CD8-positive, alpha-beta memory T cell (primary cell): ENCODE results near the gene SCAF8. TPM values are rescaled to one million over a fixed set of nuclear protein-coding genes. Genes with fewer than 3 reads are reported as not detected.
A peak's percentile ranks its signal among the peaks of the same experiment; 100 is the strongest.

Experiments used
- CTCF ChIA-PET: fragments of 350-600 bp; sonication (Branson Sonifier 250); formaldehyde crosslinking; loops from one replicate; lab custom pipeline; 2021; ENCODE audit warnings: antibody characterized with exemption; lab: Charles Lee
- POLR2A ChIA-PET: fragments of 350-600 bp; sonication (Branson Sonifier 250); formaldehyde crosslinking; loops from one replicate; lab custom pipeline; 2021; ENCODE audit warnings: antibody characterized with exemption; lab: Charles Lee
- DNase-seq, 5 donors: peaks; one replicate each; pipeline versions ENCODE4 v3.0.0 to v3.0.0-alpha.2; 2020 to 2022; ENCODE audit warnings: mixed read lengths in 1 of 5
- H3K27ac ChIP-seq: one replicate; pipeline ENCODE4 v1.7.0; 2013; ENCODE audit warnings: low read depth, mild to moderate bottlenecking, low read length, moderate library complexity
- H3K27me3 ChIP-seq: 2 replicates; pipeline ENCODE4 v1.7.0; 2013; ENCODE audit warnings: low read length, mild to moderate bottlenecking; ENCODE audit not compliant: insufficient read depth, poor library complexity, severe bottlenecking
- H3K36me3 ChIP-seq: 2 replicates; pipeline ENCODE4 v1.7.0; 2013; ENCODE audit warnings: mild to moderate bottlenecking, low read length, moderate library complexity; ENCODE audit not compliant: insufficient read depth
- H3K4me1 ChIP-seq: 2 replicates; pipeline ENCODE4 v1.7.0; 2013; ENCODE audit warnings: mild to moderate bottlenecking, low read length, moderate library complexity; ENCODE audit not compliant: insufficient read depth
- H3K4me3 ChIP-seq: 2 replicates; pipeline ENCODE4 v1.7.0; 2013; ENCODE audit warnings: mild to moderate bottlenecking, low read length
- H3K9me3 ChIP-seq: 2 replicates; pipeline ENCODE4 v1.7.0; 2013; ENCODE audit warnings: mild to moderate bottlenecking, low read length
- H3K27ac Mint-ChIP-seq, 8 donors: one replicate each; pipeline ENCODE4 v1.8.0; 2020 to 2021; ENCODE audit warnings: mixed read lengths in 8 of 8, mild to moderate bottlenecking in 6 of 8, inconsistent platforms in 3 of 8, moderate library complexity in 3 of 8
- H3K27me3 Mint-ChIP-seq, 2 donors: one replicate each; pipeline ENCODE4 v1.8.0; 2020 to 2021; ENCODE audit warnings: mixed read lengths in 2 of 2, mild to moderate bottlenecking in 1 of 2, moderate library complexity in 1 of 2
- H3K36me3 Mint-ChIP-seq, 3 donors: one replicate each; pipeline ENCODE4 v1.8.0; 2020 to 2021; ENCODE audit warnings: mixed read lengths in 3 of 3, inconsistent platforms in 1 of 3, mild to moderate bottlenecking in 1 of 3
- H3K4me1 Mint-ChIP-seq, 3 donors: one replicate each; pipeline ENCODE4 v1.8.0; 2020 to 2021; ENCODE audit warnings: mixed read lengths in 3 of 3, inconsistent platforms in 1 of 3, mild to moderate bottlenecking in 1 of 3
- H3K4me3 Mint-ChIP-seq, 7 donors: one replicate each; pipeline ENCODE4 v1.8.0; 2020 to 2021; ENCODE audit warnings: mixed read lengths in 7 of 7, mild to moderate bottlenecking in 6 of 7, moderate library complexity in 4 of 7, inconsistent platforms in 2 of 7
- H3K9me3 Mint-ChIP-seq, 5 donors: one replicate each; pipeline ENCODE4 v1.8.0; 2020 to 2022; ENCODE audit warnings: mixed read lengths in 5 of 5, mild to moderate bottlenecking in 3 of 5, moderate library complexity in 2 of 5, inconsistent platforms in 1 of 5
- polyA plus RNA-seq: library from polyadenylated mRNA; unstranded; fragments of 300-500 nt; fragmentation: Illumina TruSeq; gene quantifications from one replicate; pipeline ENCODE4 v1.2.3, GENCODE V29; 2021
- total RNA-seq, 2 experiments: library from RNA; stranded (reverse); gene quantifications; one replicate each; pipeline ENCODE4 v1.2.3, GENCODE V29; 2021

The SCAF8 gene
- total and polyA plus RNA-seq, 3 experiments from 2014 or later, result 16.2 to 39.8 (median 37.1) TPM

GRCh38 chr6:154842833-154843232 lies 109.6 kb downstream of the SCAF8 start:
- peaks cover 0 to 23% (median 8%) of the 10 kb centered on the region in 3 donors for H3K36me3 Mint-ChIP-seq
- no peak overlapping the region for H3K27ac Mint-ChIP-seq
- Histone ChIP-seq H3K4me3 (no peak overlapping the region), H3K4me1 (no peaks in the 10 kb centered on the region), H3K9me3 (no peaks in the 10 kb centered on the region), H3K36me3 (no peaks in the 10 kb centered on the region), H3K27me3 (no peaks in the 10 kb centered on the region), H3K27ac (no peak overlapping the region)
- no peaks in the 10 kb centered on the region for H3K27me3 Mint-ChIP-seq
- ChIA-PET CTCF (no interaction called here), POLR2A (interaction anchor here (0.7 kb wide), 1 partner anchor 1552 kb away, joined by 4 read pairs; no protein-coding TSS in a partner anchor)
- no peak overlapping the region for H3K4me3 Mint-ChIP-seq
- DNase-seq, result no peak
- H3K4me1 Mint-ChIP-seq, result peaks cover 39 to 64% (median 56%) of the 10 kb centered on the region in 3 donors
- no peaks in the 10 kb centered on the region for H3K9me3 Mint-ChIP-seq

GRCh38 chr6:154847318-154847717 lies 114.1 kb downstream of the SCAF8 start:
- no peak overlapping the region for H3K4me3 ChIP-seq
- no peak overlapping the region for H3K27ac ChIP-seq
- H3K9me3 ChIP-seq, result no peaks in the 10 kb centered on the region
- CTCF ChIA-PET, result no interaction called here
- POLR2A ChIA-PET, result no interaction called here
- H3K4me3 Mint-ChIP-seq, result no peak overlapping the region
- no peaks in the 10 kb centered on the region for H3K27me3 ChIP-seq
- H3K4me1 ChIP-seq, result no peaks in the 10 kb centered on the region
- H3K36me3 ChIP-seq, result no peaks in the 10 kb centered on the region
- H3K27ac Mint-ChIP-seq, result no peak overlapping the region
- DNase-seq, result no peak
- peaks cover 46 to 76% (median 68%) of the 10 kb centered on the region in 3 donors for H3K4me1 Mint-ChIP-seq
- no peaks in the 10 kb centered on the region for H3K27me3 Mint-ChIP-seq
- no peaks in the 10 kb centered on the region for H3K9me3 Mint-ChIP-seq
- peaks cover 5 to 37% (median 16%) of the 10 kb centered on the region in 3 donors for H3K36me3 Mint-ChIP-seq

DNA sequence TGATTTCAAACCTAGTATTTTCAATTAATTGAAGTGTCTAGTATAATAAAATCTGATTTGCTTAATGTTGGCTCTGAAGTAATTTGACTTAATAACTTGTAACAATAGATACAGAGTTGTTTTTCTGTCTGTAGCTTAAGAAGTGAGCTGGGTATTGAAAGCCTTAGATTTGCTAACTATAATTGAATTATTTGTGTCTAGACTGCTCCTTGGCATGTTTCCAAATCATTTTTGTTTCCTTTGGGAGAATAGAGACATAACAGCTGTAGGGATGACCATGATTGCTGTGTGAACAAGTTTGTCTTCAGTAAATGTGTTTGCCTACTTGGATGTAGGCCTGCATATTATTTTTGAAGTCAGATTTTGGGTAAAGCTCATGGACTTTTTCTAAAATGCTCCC lies 115.4 kb downstream of the SCAF8 start:
- Mint-ChIP-seq H3K36me3 (peaks cover 5 to 44% (median 20%) of the 10 kb centered on the region in 3 donors), H3K4me1 (peaks cover 40 to 73% (median 63%) of the 10 kb centered on the region in 3 donors), H3K27ac (peak overlapping the region in 1 of 8 donors; percentile 2), H3K27me3 (no peaks in the 10 kb centered on the region), H3K9me3 (no peaks in the 10 kb centered on the region), H3K4me3 (no peak overlapping the region)
- no peaks in the 10 kb centered on the region for H3K9me3 ChIP-seq
- H3K36me3 ChIP-seq, result no peaks in the 10 kb centered on the region
- H3K4me1 ChIP-seq, result no peaks in the 10 kb centered on the region
- no peak overlapping the region for H3K4me3 ChIP-seq
- ChIA-PET CTCF (no interaction called here), POLR2A (no interaction called here)
- DNase-seq, result no peak
- H3K27ac ChIP-seq, result no peak overlapping the region
- H3K27me3 ChIP-seq, result no peaks in the 10 kb centered on the region

DNA sequence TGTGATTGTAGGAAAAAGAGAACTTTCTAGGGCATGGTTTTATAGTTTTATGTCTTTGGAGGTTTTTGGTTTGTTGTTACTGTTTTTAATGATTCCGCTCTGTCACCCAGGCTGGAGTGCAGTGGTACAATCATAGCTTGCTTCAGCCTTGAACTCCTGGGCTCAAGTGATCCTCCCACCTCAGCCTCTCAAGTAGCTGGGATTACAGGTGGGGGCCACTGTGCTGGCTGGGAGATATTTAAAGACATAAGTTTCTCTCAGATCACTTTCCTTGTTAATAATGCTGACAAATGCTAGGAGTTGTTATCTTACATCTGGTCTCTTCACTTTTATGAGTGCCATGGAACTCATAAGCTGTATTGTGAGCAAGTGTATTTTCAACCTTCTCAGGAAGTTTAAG lies 116.3 kb downstream of the SCAF8 start:
- Histone ChIP-seq H3K27me3 (no peaks in the 10 kb centered on the region), H3K27ac (no peak overlapping the region), H3K4me3 (no peak overlapping the region), H3K4me1 (no peaks in the 10 kb centered on the region), H3K9me3 (no peaks in the 10 kb centered on the region), H3K36me3 (no peaks in the 10 kb centered on the region)
- Mint-ChIP-seq H3K27me3 (no peaks in the 10 kb centered on the region), H3K36me3 (peaks cover 5 to 47% (median 20%) of the 10 kb centered on the region in 3 donors), H3K4me1 (peaks cover 35 to 72% (median 62%) of the 10 kb centered on the region in 3 donors), H3K27ac (peak overlapping the region in 1 of 8 donors; percentile 22), H3K9me3 (no peaks in the 10 kb centered on the region), H3K4me3 (no peak overlapping the region)
- DNase-seq, result no peak
- CTCF ChIA-PET, result no interaction called here
- POLR2A ChIA-PET, result no interaction called here

GRCh38 chr6:154852687-154853086 lies 119.5 kb downstream of the SCAF8 start:
- no peaks in the 10 kb centered on the region for H3K27me3 ChIP-seq
- no peak overlapping the region for H3K4me3 Mint-ChIP-seq
- H3K27ac Mint-ChIP-seq, result no peak overlapping the region
- H3K36me3 Mint-ChIP-seq, result peaks cover 5 to 43% (median 20%) of the 10 kb centered on the region in 3 donors
- no peaks in the 10 kb centered on the region for H3K36me3 ChIP-seq
- ChIA-PET POLR2A (no interaction called here), CTCF (no interaction called here)
- no peaks in the 10 kb centered on the region for H3K27me3 Mint-ChIP-seq
- DNase-seq, result no peak
- no peak overlapping the region for H3K4me3 ChIP-seq
- no peak overlapping the region for H3K27ac ChIP-seq
- peaks cover 24 to 48% (median 46%) of the 10 kb centered on the region in 3 donors for H3K4me1 Mint-ChIP-seq
- H3K9me3 ChIP-seq, result no peaks in the 10 kb centered on the region
- H3K4me1 ChIP-seq, result no peaks in the 10 kb centered on the region
- H3K9me3 Mint-ChIP-seq, result no peaks in the 10 kb centered on the region

DNA sequence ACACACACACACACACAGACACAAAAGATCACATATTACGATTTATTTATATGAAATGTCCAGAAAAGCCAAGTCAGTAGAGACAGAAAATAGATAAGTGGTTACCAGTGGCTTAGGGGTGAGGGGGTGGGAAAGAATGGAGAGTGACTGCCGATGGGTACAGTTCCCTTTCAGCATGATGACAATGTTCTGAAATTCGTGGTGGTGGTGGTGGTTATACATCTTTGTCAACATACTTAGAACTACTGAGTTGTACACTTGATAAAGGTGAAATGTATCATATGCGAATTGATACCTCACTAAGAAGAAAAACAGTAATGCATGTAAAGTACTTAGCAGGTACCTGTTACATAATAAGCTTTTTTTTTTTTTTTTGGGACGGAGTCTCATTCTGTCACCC lies 124.3 kb downstream of the SCAF8 start:
- no peak overlapping the region for H3K4me3 ChIP-seq
- H3K27ac Mint-ChIP-seq, result no peak overlapping the region
- ChIA-PET POLR2A (no interaction called here), CTCF (no interaction called here)
- no peaks in the 10 kb centered on the region for H3K27me3 Mint-ChIP-seq
- no peaks in the 10 kb centered on the region for H3K9me3 Mint-ChIP-seq
- no peak overlapping the region for H3K27ac ChIP-seq
- H3K36me3 Mint-ChIP-seq, result peaks cover 0 to 31% (median 12%) of the 10 kb centered on the region in 3 donors
- no peaks in the 10 kb centered on the region for H3K9me3 ChIP-seq
- no peak overlapping the region for H3K4me3 Mint-ChIP-seq
- H3K4me1 ChIP-seq, result no peaks in the 10 kb centered on the region
- no peaks in the 10 kb centered on the region for H3K27me3 ChIP-seq
- no peaks in the 10 kb centered on the region for H3K36me3 ChIP-seq
- peaks cover 5 to 21% (median 11%) of the 10 kb centered on the region in 3 donors for H3K4me1 Mint-ChIP-seq
- DNase-seq, result no peak

DNA sequence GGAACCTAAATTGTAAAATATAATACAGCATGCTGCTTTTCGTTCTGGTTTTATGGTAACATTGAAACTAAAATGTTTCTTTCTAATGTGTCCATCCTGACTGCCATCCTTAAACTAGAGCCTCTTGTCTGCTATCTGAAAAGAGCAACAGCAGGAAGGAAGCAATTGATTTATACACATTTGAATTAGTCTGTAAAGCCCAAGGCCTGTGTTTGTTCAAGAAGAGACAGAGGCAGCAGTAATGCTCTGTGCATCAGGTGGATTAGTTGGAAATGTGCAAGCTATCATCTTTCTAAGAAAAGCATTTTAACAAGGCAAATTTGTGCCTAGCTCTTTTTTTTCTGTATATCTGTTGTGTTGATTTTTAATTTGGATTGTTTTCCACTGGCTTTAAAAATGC lies 128.6 kb downstream of the SCAF8 start:
- no peak overlapping the region for H3K4me3 ChIP-seq
- H3K4me1 Mint-ChIP-seq, result peaks cover 3 to 13% (median 11%) of the 10 kb centered on the region in 3 donors
- no peaks in the 10 kb centered on the region for H3K36me3 ChIP-seq
- H3K4me3 Mint-ChIP-seq, result no peak overlapping the region
- no peaks in the 10 kb centered on the region for H3K9me3 Mint-ChIP-seq
- H3K27me3 ChIP-seq, result no peaks in the 10 kb centered on the region
- no peak overlapping the region for H3K27ac ChIP-seq
- peaks cover 0 to 27% (median 10%) of the 10 kb centered on the region in 3 donors for H3K36me3 Mint-ChIP-seq
- CTCF ChIA-PET, result no interaction called here
- no peaks in the 10 kb centered on the region for H3K4me1 ChIP-seq
- POLR2A ChIA-PET, result no interaction called here
- H3K9me3 ChIP-seq, result no peaks in the 10 kb centered on the region
- DNase-seq, result no peak
- H3K27ac Mint-ChIP-seq, result peak overlapping the region in 2 of 8 donors; percentile 9 to 26
- no peaks in the 10 kb centered on the region for H3K27me3 Mint-ChIP-seq

GRCh38 chr6:154862536-154862935 lies 129.3 kb downstream of the SCAF8 start:
- Histone ChIP-seq H3K36me3 (no peaks in the 10 kb centered on the region), H3K4me3 (no peak overlapping the region), H3K9me3 (no peaks in the 10 kb centered on the region), H3K27ac (no peak overlapping the region), H3K27me3 (no peaks in the 10 kb centered on the region), H3K4me1 (no peaks in the 10 kb centered on the region)
- CTCF ChIA-PET, result no interaction called here
- POLR2A ChIA-PET, result no interaction called here
- no peaks in the 10 kb centered on the region for H3K27me3 Mint-ChIP-seq
- peaks cover 0 to 23% (median 7%) of the 10 kb centered on the region in 3 donors for H3K36me3 Mint-ChIP-seq
- peaks cover 3 to 13% (median 8%) of the 10 kb centered on the region in 3 donors for H3K4me1 Mint-ChIP-seq
- no peak overlapping the region for H3K4me3 Mint-ChIP-seq
- DNase-seq, result no peak
- no peaks in the 10 kb centered on the region for H3K9me3 Mint-ChIP-seq
- peak overlapping the region in 1 of 8 donors; percentile 33 for H3K27ac Mint-ChIP-seq
